ENCODE data around the gene RAB12. TPM values are rescaled to one million over a fixed set of nuclear protein-coding genes. Genes with fewer than 3 reads are reported as not detected.

RAB12 gene
- total and polyA plus RNA-seq, 2 of the 13 experiments (the other 11 are each of a cell fraction or from before 2014, with no cell fraction given) = 9.5 to 25.3 TPM

- no peak for TF ChIP-seq MLXIP (CRISPR knock-in tag; IDR thresholded peaks at IDR 0.05; ENCODE audit: borderline replicate concordance)
Observed at GRCh38 chr18:8559612-8560186, 49.5 kb upstream of the RAB12 start (continued).

GRCh38 chr18:8561123-8561910 lies 47.9 kb upstream of the RAB12 start:
- Histone ChIP-seq H3K4me3 (replicated peaks in 1 of 3; ENCODE audit: insufficient read depth in 1 of 3, low read depth in 2 of 3, low read length in 3 of 3) (no peak overlapping the region), H3K4me1 (ENCODE audit: insufficient read depth, low read length) (peaks cover 6% of the 10 kb centered on the region; the same call in 1 of the 2 replicates), H3K9me3 (ENCODE audit: low read length) (no peaks in the 10 kb centered on the region), H3K27ac (ENCODE audit: extremely low read length, insufficient read depth, low read length) (no peak overlapping the region), H4K20me1 (ENCODE audit: insufficient read depth, low read length) (no peaks in the 10 kb centered on the region), H3K27me3 (ENCODE audit: control insufficient read depth in 1 of 2, insufficient read depth in 2 of 2, low read length in 2 of 2) (peaks cover 0 to 13% of the 10 kb centered on the region in 2 experiments; a peak in 1 of 5 replicates), H3K9ac (ENCODE audit: insufficient read depth, low read depth, low read length) (no peak overlapping the region), H2AFZ (ENCODE audit: low read length) (no peak overlapping the region), H3K79me2 (ENCODE audit: insufficient read depth, low read length) (no peaks in the 10 kb centered on the region), H3K4me2 (ENCODE audit: low read depth, low read length) (no peak overlapping the region), H3K36me3 (replicated peaks in 1 of 2; ENCODE audit: control insufficient read depth in 1 of 2, insufficient read depth in 2 of 2, low read length in 2 of 2) (no peaks in the 10 kb centered on the region)
- WGBS (ENCODE audit: low lambda C conversion rate) = 39% methylated on average over 8 of the region's 8 CpGs
- CTCF ChIA-PET (ENCODE audit: low intra/inter-chr PET ratio, low total read pairs) = no interaction called here
- POLR2A ChIA-PET = no interaction called here
- intact Hi-C loops (cut with micrococcal nuclease; ENCODE audit: unreplicated experiment) (no loop called here), in situ Hi-C loops (cut with HindIII; ENCODE audit: extremely low pct_ligation_motif_present, low pct_unique_long_range_greater_than_20kb) (no loop called here)
- no peak for DNase-seq (ENCODE audit: low spot score)
- BruUV-seq (replicated peaks) = no TSS peak
- ATAC-seq = no peak
- no peak for FAIRE-seq
- TF ChIP-seq ZNF839 (CRISPR knock-in tag; IDR thresholded peaks at IDR 0.05; ENCODE audit: borderline replicate concordance) = no peak
- TF ChIP-seq ZNF770 (CRISPR knock-in tag; IDR thresholded peaks at IDR 0.05) = no peak
- no peak for TF ChIP-seq ZGPAT (CRISPR knock-in tag; IDR thresholded peaks at IDR 0.05)
- no peak for TF ChIP-seq KLF6 (CRISPR knock-in tag; IDR thresholded peaks at IDR 0.05)
- no peak for TF ChIP-seq SNAPC2 (CRISPR knock-in tag; IDR thresholded peaks at IDR 0.05)
- no peak for TF ChIP-seq ZNF12 (CRISPR knock-in tag; IDR thresholded peaks at IDR 0.05)
- TF ChIP-seq ZNF720 (CRISPR knock-in tag; IDR thresholded peaks at IDR 0.05) = no peak
- no peak for TF ChIP-seq SRSF1 (optimal IDR thresholded peaks at IDR 0.05; ENCODE audit: low read depth, low read length)
- no peak for TF ChIP-seq ZNF513 (CRISPR knock-in tag; conservative IDR thresholded peaks at IDR 0.05)
- TF ChIP-seq BHLHE40 (IDR thresholded peaks at IDR 0.05; ENCODE audit: low read length) = no peak
- no peak for TF ChIP-seq ZNF841 (CRISPR knock-in tag; IDR thresholded peaks at IDR 0.05; ENCODE audit: borderline replicate concordance)
- TF ChIP-seq ZNF879 (CRISPR knock-in tag; IDR thresholded peaks at IDR 0.05) = no peak

Measured in HepG2 (cell line).